CD4-positive, alpha-beta T cell (primary cell): Measurements from ENCODE around the gene CYFIP1. TPM values are rescaled to one million over a fixed set of nuclear protein-coding genes. Genes with fewer than 3 reads are reported as not detected.

Experiments used
- ATAC-seq: fragments of 200-7000 bp; cut with Tn5 transposase; one replicate; pipeline ENCODE4 v1.10.0; 2022; ENCODE audit warnings: mild to moderate bottlenecking; ENCODE audit not compliant: poor library complexity
- CTCF ChIA-PET: fragments of 350-600 bp; sonication (Branson Sonifier 250); formaldehyde crosslinking; loops from one replicate; lab custom pipeline; 2021; ENCODE audit warnings: antibody characterized with exemption, inconsistent platforms; lab: Charles Lee
- POLR2A ChIA-PET: fragments of 350-600 bp; sonication (Branson Sonifier 250); formaldehyde crosslinking; loops from one replicate; lab custom pipeline; 2021; ENCODE audit warnings: antibody characterized with exemption, inconsistent platforms; lab: Charles Lee
- DNase-seq, 14 experiments: peaks; one replicate each; pipeline ENCODE4 v3.0.0-alpha.2; 2013 to 2020; ENCODE audit warnings: mixed read lengths in 2 of 14
- H3K27ac ChIP-seq, 2 donors: one replicate each; pipeline versions ENCODE4 v1.5.1 to v1.7.0; 2013; ENCODE audit warnings: low read length in 2 of 2, low read depth in 1 of 2, mild to moderate bottlenecking in 1 of 2
- H3K27me3 ChIP-seq, 2 experiments: 1 replicate in 1 of 2; 2 replicates in 1 of 2; pipeline versions ENCODE4 v1.6.1 to v1.7.0; 2013; ENCODE audit warnings: low read length in 2 of 2, control low read depth in 1 of 2, mild to moderate bottlenecking in 1 of 2, moderate library complexity in 1 of 2; ENCODE audit not compliant: insufficient read depth in 2 of 2, control insufficient read depth in 1 of 2
- H3K36me3 ChIP-seq: one replicate; pipeline ENCODE4 v1.6.1; 2013; ENCODE audit warnings: low read length, control low read depth; ENCODE audit not compliant: insufficient read depth
- H3K4me1 ChIP-seq: one replicate; pipeline ENCODE4 v1.6.1; 2013; ENCODE audit warnings: low read length, control low read depth; ENCODE audit not compliant: insufficient read depth
- H3K4me3 ChIP-seq: one replicate; pipeline ENCODE4 v1.5.1; 2013; ENCODE audit warnings: mild to moderate bottlenecking, low read length, moderate library complexity
- H3K9me3 ChIP-seq, 2 experiments: 1 replicate in 1 of 2; 2 replicates in 1 of 2; pipeline versions ENCODE4 v1.6.1 to v1.7.0; 2013; ENCODE audit warnings: low read length in 2 of 2, mild to moderate bottlenecking in 2 of 2, control low read depth in 1 of 2, moderate library complexity in 1 of 2; ENCODE audit not compliant: control insufficient read depth in 1 of 2, insufficient read depth in 1 of 2
- H3K27ac Mint-ChIP-seq: one replicate; pipeline ENCODE4 v1.8.0; 2020; ENCODE audit warnings: mixed read lengths
- H3K27me3 Mint-ChIP-seq: one replicate; pipeline ENCODE4 v1.8.0; 2021; ENCODE audit warnings: mixed read lengths
- H3K36me3 Mint-ChIP-seq: one replicate; pipeline ENCODE4 v1.8.0; 2021; ENCODE audit warnings: low read depth, mixed read lengths
- H3K4me1 Mint-ChIP-seq: one replicate; pipeline ENCODE4 v1.8.0; 2021; ENCODE audit warnings: low read depth, mixed read lengths
- H3K4me3 Mint-ChIP-seq: one replicate; pipeline ENCODE4 v1.8.0; 2020; ENCODE audit warnings: mild to moderate bottlenecking, mixed read lengths
- H3K9me3 Mint-ChIP-seq: one replicate; pipeline ENCODE4 v1.8.0; 2020; ENCODE audit warnings: mixed read lengths
- intact Hi-C, 2 experiments: fragments of 100-400 bp; cut with DNase I in 1 of 2; cut with micrococcal nuclease in 1 of 2; formaldehyde crosslinking; loops; one replicate each; pipeline versions ENCODE4 v1.15.1 to v1.9.0; 2023 to 2025; cut with DNase I, micrococcal nuclease
- total RNA-seq, 174 experiments: library from RNA in 2 of 174; stranded (reverse) in 2 of 174; gene quantifications; one replicate each; pipeline ENCODE4 v1.2.3 and lab custom pipeline; 2021 to 2026
- TF ChIP-seq, protein P1 (sequence below): fragments of 200-600 bp; IDR thresholded peaks from one replicate; pipeline ENCODE4 v1.8.0; 2022; ENCODE audit warnings: antibody characterized with exemption, mild to moderate bottlenecking

The CYFIP1 gene
- total RNA-seq, 2 experiments from 2014 or later, result 3.2 to 4.4 TPM

DNA sequence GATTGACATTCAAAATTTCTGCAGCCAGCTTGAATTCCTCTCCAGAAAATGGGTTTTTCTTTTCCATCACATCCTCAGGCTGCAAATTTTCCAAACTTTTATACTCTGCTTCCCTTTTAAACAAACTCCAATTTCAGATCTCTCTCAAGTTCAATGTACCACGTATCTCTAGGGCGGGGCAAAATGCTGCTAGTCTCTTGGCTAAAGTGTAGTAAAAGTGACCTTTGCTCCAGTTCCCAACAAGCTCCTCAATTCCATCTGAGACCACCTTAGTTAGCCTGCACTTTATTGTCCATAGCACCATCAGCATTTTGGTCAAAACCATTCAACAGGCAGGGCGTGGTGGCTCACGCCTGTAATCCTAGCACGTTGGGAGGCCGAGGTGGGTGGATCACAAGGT, 95.0 kb downstream of the CYFIP1 start:
- POLR2A ChIA-PET, result interaction anchor here (0.6 kb wide), 1 partner anchor 25 kb away, joined by 3 read pairs; no protein-coding TSS in a partner anchor
- no peaks in the 10 kb centered on the region for H3K36me3 Mint-ChIP-seq
- H3K4me3 ChIP-seq, result no peak overlapping the region
- no peak overlapping the region for H3K27ac Mint-ChIP-seq
- H3K27me3 ChIP-seq, result no peaks in the 10 kb centered on the region
- H3K4me1 Mint-ChIP-seq, result no peaks in the 10 kb centered on the region
- TF ChIP-seq, protein P1, sequence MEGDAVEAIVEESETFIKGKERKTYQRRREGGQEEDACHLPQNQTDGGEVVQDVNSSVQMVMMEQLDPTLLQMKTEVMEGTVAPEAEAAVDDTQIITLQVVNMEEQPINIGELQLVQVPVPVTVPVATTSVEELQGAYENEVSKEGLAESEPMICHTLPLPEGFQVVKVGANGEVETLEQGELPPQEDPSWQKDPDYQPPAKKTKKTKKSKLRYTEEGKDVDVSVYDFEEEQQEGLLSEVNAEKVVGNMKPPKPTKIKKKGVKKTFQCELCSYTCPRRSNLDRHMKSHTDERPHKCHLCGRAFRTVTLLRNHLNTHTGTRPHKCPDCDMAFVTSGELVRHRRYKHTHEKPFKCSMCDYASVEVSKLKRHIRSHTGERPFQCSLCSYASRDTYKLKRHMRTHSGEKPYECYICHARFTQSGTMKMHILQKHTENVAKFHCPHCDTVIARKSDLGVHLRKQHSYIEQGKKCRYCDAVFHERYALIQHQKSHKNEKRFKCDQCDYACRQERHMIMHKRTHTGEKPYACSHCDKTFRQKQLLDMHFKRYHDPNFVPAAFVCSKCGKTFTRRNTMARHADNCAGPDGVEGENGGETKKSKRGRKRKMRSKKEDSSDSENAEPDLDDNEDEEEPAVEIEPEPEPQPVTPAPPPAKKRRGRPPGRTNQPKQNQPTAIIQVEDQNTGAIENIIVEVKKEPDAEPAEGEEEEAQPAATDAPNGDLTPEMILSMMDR, result no peak
- no peaks in the 10 kb centered on the region for H3K27me3 Mint-ChIP-seq
- ATAC-seq (no peak), DNase-seq (no peak)
- no peak overlapping the region for H3K4me3 Mint-ChIP-seq
- no peaks in the 10 kb centered on the region for H3K9me3 ChIP-seq
- no peaks in the 10 kb centered on the region for H3K4me1 ChIP-seq
- no peak overlapping the region for H3K27ac ChIP-seq
- intact Hi-C loops, result loop anchor here in 1 of 2 experiments (10.0 kb wide), 1 partner anchor 90 kb away; no protein-coding TSS in a partner anchor
- no peaks in the 10 kb centered on the region for H3K9me3 Mint-ChIP-seq
- CTCF ChIA-PET, result no interaction called here
- peaks cover 10% of the 10 kb centered on the region for H3K36me3 ChIP-seq

DNA sequence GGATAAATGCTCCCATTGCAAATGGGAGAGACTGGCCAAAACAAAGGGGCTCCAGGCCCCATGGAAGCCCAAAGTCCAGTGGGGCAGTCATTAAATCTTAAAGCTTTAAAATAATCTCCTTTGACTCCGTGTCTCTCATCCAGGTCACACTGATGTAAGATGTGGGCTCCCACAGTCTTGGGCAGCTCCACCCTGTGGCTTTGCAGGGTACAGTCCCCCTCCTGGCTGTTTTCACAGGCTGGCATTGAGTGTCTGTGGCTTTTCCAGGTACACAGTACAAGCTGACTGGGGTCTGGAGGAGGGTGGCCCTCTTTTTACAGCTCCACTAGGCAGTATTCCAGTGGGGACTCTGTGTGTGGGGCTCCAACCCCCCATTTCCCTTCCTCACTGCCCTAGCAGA, 95.8 kb downstream of the CYFIP1 start:
- H3K9me3 Mint-ChIP-seq, result no peaks in the 10 kb centered on the region
- CTCF ChIA-PET, result no interaction called here
- no peak overlapping the region for H3K4me3 Mint-ChIP-seq
- no peaks in the 10 kb centered on the region for H3K27me3 Mint-ChIP-seq
- Histone ChIP-seq H3K27ac (no peak overlapping the region), H3K4me3 (no peak overlapping the region), H3K36me3 (peaks cover 10% of the 10 kb centered on the region), H3K4me1 (no peaks in the 10 kb centered on the region), H3K9me3 (no peaks in the 10 kb centered on the region), H3K27me3 (no peaks in the 10 kb centered on the region)
- TF ChIP-seq, protein P1, result no peak
- H3K4me1 Mint-ChIP-seq, result no peaks in the 10 kb centered on the region
- DNase-seq (peak in 3 of 14 experiments; percentile 6 to 19 (median 16)), ATAC-seq (no peak)
- POLR2A ChIA-PET, result interaction anchor here (0.6 kb wide), 1 partner anchor 24 kb away, joined by 3 read pairs; no protein-coding TSS in a partner anchor
- H3K27ac Mint-ChIP-seq, result no peak overlapping the region
- intact Hi-C loops, result loop anchor here in 1 of 2 experiments (10.0 kb wide), 1 partner anchor 90 kb away; no protein-coding TSS in a partner anchor
- no peaks in the 10 kb centered on the region for H3K36me3 Mint-ChIP-seq

DNA sequence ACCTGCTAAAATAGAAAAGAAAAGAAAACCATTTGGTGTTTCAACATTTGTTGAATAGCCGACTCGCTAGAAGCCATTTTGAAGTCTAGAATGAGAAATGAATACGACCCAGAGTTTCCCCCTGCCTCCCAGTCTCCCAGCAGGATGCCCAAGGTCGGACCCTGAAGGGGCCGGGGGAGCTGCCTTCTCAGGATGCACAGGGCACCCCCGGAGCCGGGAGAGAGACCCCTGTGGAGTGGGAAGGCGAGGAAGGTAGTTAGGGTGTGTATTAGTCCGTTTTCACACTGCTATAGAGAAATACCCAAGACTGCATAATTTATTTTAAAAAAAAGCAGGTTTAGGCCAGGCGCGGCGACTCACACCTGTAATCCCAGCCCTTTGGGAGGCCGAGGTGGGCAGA, 97.0 kb downstream of the CYFIP1 start:
- H3K4me1 Mint-ChIP-seq, result no peaks in the 10 kb centered on the region
- DNase-seq (no peak), ATAC-seq (no peak)
- no peak overlapping the region for H3K27ac ChIP-seq
- no peak overlapping the region for H3K4me3 ChIP-seq
- CTCF ChIA-PET, result no interaction called here
- TF ChIP-seq, protein P1, result no peak
- no peaks in the 10 kb centered on the region for H3K36me3 Mint-ChIP-seq
- H3K9me3 Mint-ChIP-seq, result no peaks in the 10 kb centered on the region
- no peak overlapping the region for H3K27ac Mint-ChIP-seq
- intact Hi-C loops, result loop anchor here in 1 of 2 experiments (10.0 kb wide), 1 partner anchor 92 kb away; no protein-coding TSS in a partner anchor
- H3K4me1 ChIP-seq, result no peaks in the 10 kb centered on the region
- peaks cover 10% of the 10 kb centered on the region for H3K36me3 ChIP-seq
- H3K9me3 ChIP-seq, result peaks cover 0 to 2% of the 10 kb centered on the region in 2 experiments
- no peak overlapping the region for H3K4me3 Mint-ChIP-seq
- no peaks in the 10 kb centered on the region for H3K27me3 ChIP-seq
- no peaks in the 10 kb centered on the region for H3K27me3 Mint-ChIP-seq
- POLR2A ChIA-PET, result no interaction called here
